Chondrocyte (in vitro differentiated cells): Measurements from ENCODE around the gene ACAP3. TPM values are rescaled to one million over a fixed set of nuclear protein-coding genes. Genes with fewer than 3 reads are reported as not detected.

Experiments
- DNase-seq: peaks from one replicate; pipeline ENCODE4 v3.0.0; 2021; ENCODE audit warnings: mixed read lengths, low spot score
- H3K27ac Mint-ChIP-seq: one replicate; pipeline ENCODE4 v1.8.0; 2021; ENCODE audit warnings: mild to moderate bottlenecking, moderate library complexity, mixed read lengths; ENCODE audit not compliant: unreplicated experiment
- H3K27me3 Mint-ChIP-seq: 2 replicates; pipeline ENCODE4 v1.8.0; 2021; ENCODE audit warnings: low read depth, mixed read lengths
- H3K36me3 Mint-ChIP-seq: 2 replicates; pipeline ENCODE4 v1.8.0; 2021; ENCODE audit warnings: low read depth, mixed read lengths
- H3K4me1 Mint-ChIP-seq: 2 replicates; pipeline ENCODE4 v1.8.0; 2021; ENCODE audit warnings: low read depth, mild to moderate bottlenecking, mixed read lengths
- H3K4me3 Mint-ChIP-seq: one replicate; pipeline ENCODE4 v1.8.0; 2021; ENCODE audit warnings: mild to moderate bottlenecking, moderate library complexity, mixed read lengths; ENCODE audit not compliant: unreplicated experiment
- H3K9me3 Mint-ChIP-seq: 2 replicates; pipeline ENCODE4 v1.8.0; 2021; ENCODE audit warnings: low read depth, mixed read lengths
- total RNA-seq: library from RNA; stranded (reverse); gene quantifications from 3 replicates; pipeline ENCODE4 v1.2.1, GENCODE V29; 2021
- TF ChIP-seq, protein P1 (sequence below): fragments of 200-600 bp; sonication (generic); IDR thresholded peaks from 2 replicates; pipeline ENCODE4 v1.5.0; 2021; ENCODE audit warnings: antibody characterized with exemption, mild to moderate bottlenecking, moderate library complexity

Gene ACAP3
- total RNA-seq, 1 donor from 2014 or later: 51.9 TPM

DNA sequence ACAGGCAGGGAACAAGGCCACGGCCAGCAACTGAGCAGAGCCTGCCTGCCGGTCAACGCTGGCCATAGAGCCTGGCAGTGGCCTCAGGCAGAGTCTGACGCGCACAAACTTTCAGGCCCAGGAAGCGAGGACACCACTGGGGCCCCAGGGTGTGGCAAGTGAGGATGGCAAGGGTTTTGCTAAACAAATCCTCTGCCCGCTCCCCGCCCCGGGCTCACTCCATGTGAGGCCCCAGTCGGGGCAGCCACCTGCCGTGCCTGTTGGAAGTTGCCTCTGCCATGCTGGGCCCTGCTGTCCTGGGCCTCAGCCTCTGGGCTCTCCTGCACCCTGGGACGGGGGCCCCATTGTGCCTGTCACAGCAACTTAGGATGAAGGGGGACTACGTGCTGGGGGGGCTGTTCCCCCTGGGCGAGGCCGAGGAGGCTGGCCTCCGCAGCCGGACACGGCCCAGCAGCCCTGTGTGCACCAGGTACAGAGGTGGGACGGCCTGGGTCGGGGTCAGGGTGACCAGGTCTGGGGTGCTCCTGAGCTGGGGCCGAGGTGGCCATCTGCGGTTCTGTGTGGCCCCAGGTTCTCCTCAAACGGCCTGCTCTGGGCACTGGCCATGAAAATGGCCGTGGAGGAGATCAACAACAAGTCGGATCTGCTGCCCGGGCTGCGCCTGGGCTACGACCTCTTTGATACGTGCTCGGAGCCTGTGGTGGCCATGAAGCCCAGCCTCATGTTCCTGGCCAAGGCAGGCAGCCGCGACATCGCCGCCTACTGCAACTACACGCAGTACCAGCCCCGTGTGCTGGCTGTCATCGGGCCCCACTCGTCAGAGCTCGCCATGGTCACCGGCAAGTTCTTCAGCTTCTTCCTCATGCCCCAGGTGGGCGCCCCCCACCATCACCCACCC, 23.6 kb upstream of the ACAP3 start, which contains the start of gene TAS1R3:
Gene TAS1R3, plus strand, starts transcription at position 213 of the 898 bp plus-strand sequence. Its CDS starts 66 bp downstream, at position 279.
- no peaks in the 10 kb centered on the region for H3K27me3 Mint-ChIP-seq
- DNase-seq: no peak
- H3K9me3 Mint-ChIP-seq: no peaks in the 10 kb centered on the region
- no peaks in the 10 kb centered on the region for H3K36me3 Mint-ChIP-seq
- TF ChIP-seq, protein P1, sequence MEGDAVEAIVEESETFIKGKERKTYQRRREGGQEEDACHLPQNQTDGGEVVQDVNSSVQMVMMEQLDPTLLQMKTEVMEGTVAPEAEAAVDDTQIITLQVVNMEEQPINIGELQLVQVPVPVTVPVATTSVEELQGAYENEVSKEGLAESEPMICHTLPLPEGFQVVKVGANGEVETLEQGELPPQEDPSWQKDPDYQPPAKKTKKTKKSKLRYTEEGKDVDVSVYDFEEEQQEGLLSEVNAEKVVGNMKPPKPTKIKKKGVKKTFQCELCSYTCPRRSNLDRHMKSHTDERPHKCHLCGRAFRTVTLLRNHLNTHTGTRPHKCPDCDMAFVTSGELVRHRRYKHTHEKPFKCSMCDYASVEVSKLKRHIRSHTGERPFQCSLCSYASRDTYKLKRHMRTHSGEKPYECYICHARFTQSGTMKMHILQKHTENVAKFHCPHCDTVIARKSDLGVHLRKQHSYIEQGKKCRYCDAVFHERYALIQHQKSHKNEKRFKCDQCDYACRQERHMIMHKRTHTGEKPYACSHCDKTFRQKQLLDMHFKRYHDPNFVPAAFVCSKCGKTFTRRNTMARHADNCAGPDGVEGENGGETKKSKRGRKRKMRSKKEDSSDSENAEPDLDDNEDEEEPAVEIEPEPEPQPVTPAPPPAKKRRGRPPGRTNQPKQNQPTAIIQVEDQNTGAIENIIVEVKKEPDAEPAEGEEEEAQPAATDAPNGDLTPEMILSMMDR: no peak
- H3K27ac Mint-ChIP-seq: peak within 1 kb of the TSS; percentile 77
- H3K4me1 Mint-ChIP-seq: peaks cover 9% of the 10 kb centered on the region
- H3K4me3 Mint-ChIP-seq: peak within 1 kb of the TSS; percentile 12

DNA sequence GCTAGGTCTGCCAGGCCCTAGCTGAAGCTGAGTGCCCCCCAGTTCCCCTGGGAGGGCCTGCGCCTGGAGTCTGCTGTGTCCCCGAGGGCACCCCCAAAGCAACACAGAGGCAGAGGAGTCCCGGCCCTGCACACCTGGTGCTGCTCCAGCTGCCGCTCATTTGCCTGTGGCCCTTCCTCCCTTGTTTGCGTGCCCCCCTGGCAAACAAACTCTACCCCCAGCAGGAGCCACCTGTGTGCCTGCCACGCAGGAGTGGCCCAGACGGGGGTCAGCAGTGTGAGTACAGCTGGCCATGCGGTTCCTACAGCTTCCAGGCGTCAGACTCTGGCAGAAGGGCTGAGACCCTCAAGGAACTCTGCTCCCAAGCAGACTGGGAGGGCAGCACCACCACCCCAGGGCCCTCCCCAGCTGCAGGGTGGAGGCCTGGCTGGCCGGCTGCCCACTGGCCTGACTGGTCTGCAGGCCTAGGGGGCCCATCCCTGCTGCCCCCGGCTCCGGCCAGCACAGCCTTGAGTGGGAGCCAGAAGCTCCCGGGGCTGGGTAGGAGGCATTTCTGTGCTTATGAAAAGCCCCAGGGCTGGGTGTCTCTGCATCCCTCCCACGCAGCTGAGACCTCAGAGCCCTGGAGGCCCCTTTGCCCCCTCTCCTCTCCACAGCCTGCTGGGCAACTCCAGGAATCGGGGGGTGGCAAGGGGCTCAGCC, 22.8 kb upstream of the ACAP3 start:
- H3K36me3 Mint-ChIP-seq: no peaks in the 10 kb centered on the region
- no peaks in the 10 kb centered on the region for H3K9me3 Mint-ChIP-seq
- H3K27me3 Mint-ChIP-seq: no peaks in the 10 kb centered on the region
- H3K4me3 Mint-ChIP-seq: peak overlapping the region; percentile 12
- TF ChIP-seq, protein P1: no peak
- H3K27ac Mint-ChIP-seq: peak overlapping the region; percentile 77
- no peak for DNase-seq
- H3K4me1 Mint-ChIP-seq: peaks cover 17% of the 10 kb centered on the region

GRCh38 chr1:1329304-1330210, 21.8 kb upstream of the ACAP3 start:
- peaks cover 21% of the 10 kb centered on the region for H3K4me1 Mint-ChIP-seq
- no peak overlapping the region for H3K4me3 Mint-ChIP-seq
- no peak for DNase-seq
- no peaks in the 10 kb centered on the region for H3K36me3 Mint-ChIP-seq
- H3K27ac Mint-ChIP-seq: no peak overlapping the region
- H3K27me3 Mint-ChIP-seq: no peaks in the 10 kb centered on the region
- no peaks in the 10 kb centered on the region for H3K9me3 Mint-ChIP-seq
- TF ChIP-seq, protein P1: no peak

DNA sequence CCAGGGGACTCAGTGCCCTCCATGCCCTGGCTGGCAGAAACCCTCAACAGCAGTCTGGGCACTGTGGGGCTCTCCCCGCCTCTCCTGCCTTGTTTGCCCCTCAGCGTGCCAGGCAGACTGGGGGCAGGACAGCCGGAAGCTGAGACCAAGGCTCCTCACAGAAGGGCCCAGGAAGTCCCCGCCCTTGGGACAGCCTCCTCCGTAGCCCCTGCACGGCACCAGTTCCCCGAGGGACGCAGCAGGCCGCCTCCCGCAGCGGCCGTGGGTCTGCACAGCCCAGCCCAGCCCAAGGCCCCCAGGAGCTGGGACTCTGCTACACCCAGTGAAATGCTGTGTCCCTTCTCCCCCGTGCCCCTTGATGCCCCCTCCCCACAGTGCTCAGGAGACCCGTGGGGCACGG, 20.5 kb upstream of the ACAP3 start:
- no peaks in the 10 kb centered on the region for H3K9me3 Mint-ChIP-seq
- no peak overlapping the region for H3K27ac Mint-ChIP-seq
- no peaks in the 10 kb centered on the region for H3K27me3 Mint-ChIP-seq
- no peaks in the 10 kb centered on the region for H3K36me3 Mint-ChIP-seq
- peaks cover 26% of the 10 kb centered on the region for H3K4me1 Mint-ChIP-seq
- TF ChIP-seq, protein P1: no peak
- H3K4me3 Mint-ChIP-seq: no peak overlapping the region
- no peak for DNase-seq
